HepG2 (cell line): ENCODE measurements around the gene LANCL2. TPM values are rescaled to one million over a fixed set of nuclear protein-coding genes. Genes with fewer than 3 reads are reported as not detected.

ENCODE experiments used
- ATAC-seq: fragments of 200-7000 bp; cut with Tn5 transposase; 3 replicates; pipeline ENCODE4 v1.9.1; 2020; ENCODE audit warnings: mild to moderate bottlenecking, moderate library complexity
- BruUV-seq: library from RNA; stranded (reverse); fragments of 400-500 nt; replicated peaks from 2 replicates; lab custom pipeline; 2021; lab: Mats Ljungman, UMichigan
- CTCF ChIA-PET: fragments of 300-600 bp; formaldehyde crosslinking; extraction: SDS; loops from one replicate; lab custom pipeline; 2021; ENCODE audit warnings: low total read pairs, inconsistent platforms, low intra/inter-chr PET ratio; lab: Yijun Ruan, JAX
- POLR2A ChIA-PET: fragments of 350-600 bp; sonication (Branson Sonifier 250); formaldehyde crosslinking; loops from one replicate; lab custom pipeline; 2020; ENCODE audit warnings: antibody characterized with exemption, inconsistent platforms; lab: Yijun Ruan, JAX
- DNase-seq: peaks from one replicate; pipeline ENCODE4 v3.0.0-alpha.2; 2015; ENCODE audit warnings: low spot score
- FAIRE-seq: peaks from 3 replicates; lab custom pipeline; 2011; peaks lifted over from hg19 to GRCh38; lab: Jason Lieb, UNC
- H2AFZ ChIP-seq: one replicate; pipeline ENCODE4 v1.6.1; 2011; ENCODE audit warnings: low read length, inconsistent platforms
- H3K27ac ChIP-seq: fragments of 300-600 bp; 3 replicates; pipeline ENCODE4 v1.8.0; 2011; ENCODE audit warnings: mixed run types, mild to moderate bottlenecking, mixed read lengths, low read length, inconsistent platforms; ENCODE audit not compliant: insufficient read depth; ENCODE audit errors: extremely low read length
- H3K27me3 ChIP-seq, 2 experiments: fragments of 200-600 bp in 1 of 2; 2 replicates in 1 of 2; 3 replicates in 1 of 2; pipeline versions ENCODE4 v1.6.0 to v1.8.0; 2011; ENCODE audit warnings: low read length in 2 of 2, mild to moderate bottlenecking in 2 of 2, moderate library complexity in 2 of 2, inconsistent platforms in 1 of 2; ENCODE audit not compliant: insufficient read depth in 2 of 2, control insufficient read depth in 1 of 2
- H3K36me3 ChIP-seq, 2 experiments: fragments of 200-600 bp in 1 of 2; replicated peaks in 1 of 2; 2 replicates in 1 of 2; 3 replicates in 1 of 2; pipeline versions ENCODE4 v1.5.1 to v1.8.0; 2011; ENCODE audit warnings: low read length in 2 of 2, inconsistent platforms in 1 of 2; ENCODE audit not compliant: insufficient read depth in 2 of 2, control insufficient read depth in 1 of 2
- H3K4me1 ChIP-seq: 2 replicates; pipeline ENCODE4 v1.5.1; 2012; ENCODE audit warnings: low read length, inconsistent platforms; ENCODE audit not compliant: insufficient read depth
- H3K4me2 ChIP-seq: 2 replicates; pipeline ENCODE4 v1.6.0; 2011; ENCODE audit warnings: low read depth, low read length, inconsistent platforms
- H3K4me3 ChIP-seq, 3 experiments: fragments of 200-600 bp in 1 of 3; sonication (generic), shearing (Covaris generic) in 1 of 3; replicated peaks in 1 of 3; 2 replicates each; pipeline ENCODE4 v1.5.1; 2011 to 2016; ENCODE audit warnings: low read length in 3 of 3, inconsistent platforms in 2 of 3, low read depth in 2 of 3, mild to moderate bottlenecking in 2 of 3, control low read depth in 1 of 3, mixed read lengths in 1 of 3; ENCODE audit not compliant: insufficient read depth in 1 of 3
- H3K79me2 ChIP-seq: one replicate; pipeline ENCODE4 v1.6.1; 2011; ENCODE audit warnings: low read length, inconsistent platforms; ENCODE audit not compliant: insufficient read depth
- H3K9ac ChIP-seq: 2 replicates; pipeline ENCODE4 v1.6.0; 2011; ENCODE audit warnings: mild to moderate bottlenecking, low read depth, low read length, inconsistent platforms; ENCODE audit not compliant: insufficient read depth
- H3K9me3 ChIP-seq: 2 replicates; pipeline ENCODE4 v1.5.1; 2012; ENCODE audit warnings: mild to moderate bottlenecking, low read length
- H4K20me1 ChIP-seq: 2 replicates; pipeline ENCODE4 v1.6.0; 2011; ENCODE audit warnings: inconsistent platforms, mild to moderate bottlenecking, low read length, moderate library complexity; ENCODE audit not compliant: insufficient read depth
- ADNP ChIP-seq: sonication (generic); formaldehyde crosslinking; IDR thresholded peaks from 2 replicates; pipeline ENCODE4 v1.4.0; 2020; ENCODE audit warnings: missing genetic modification reagents
- ASH2L ChIP-seq: fragments of 300-600, 200-600 bp; sonication (generic); IDR thresholded peaks from 2 replicates; pipeline ENCODE4 v1.7.0; 2017; ENCODE audit warnings: low read depth, mild to moderate bottlenecking, moderate library complexity, mixed read lengths, low read length; ENCODE audit not compliant: insufficient read length
- ATF6 ChIP-seq: sonication (generic); formaldehyde crosslinking; conservative IDR thresholded peaks from 2 replicates; pipeline ENCODE4 v1.4.0; 2020; ENCODE audit warnings: missing genetic modification reagents
- FUBP1 ChIP-seq: sonication (generic); formaldehyde crosslinking; IDR thresholded peaks from 2 replicates; pipeline ENCODE4 v1.5.1; 2020; ENCODE audit warnings: missing genetic modification reagents, mild to moderate bottlenecking, borderline replicate concordance
- GLI4 ChIP-seq: sonication (generic); formaldehyde crosslinking; IDR thresholded peaks from 2 replicates; pipeline ENCODE4 v1.5.1; 2020; ENCODE audit warnings: missing genetic modification reagents, mild to moderate bottlenecking, moderate library complexity, borderline replicate concordance
- IKZF4 ChIP-seq: sonication (generic); formaldehyde crosslinking; IDR thresholded peaks from 2 replicates; pipeline ENCODE4 v1.5.1; 2020; ENCODE audit warnings: borderline replicate concordance, mild to moderate bottlenecking, low read depth, missing genetic modification reagents; ENCODE audit errors: not compliant biosample characterization
- MLXIP ChIP-seq: sonication (generic); formaldehyde crosslinking; IDR thresholded peaks from 2 replicates; pipeline ENCODE4 v1.9.0; 2021; ENCODE audit warnings: missing genetic modification reagents, borderline replicate concordance
- SALL2 ChIP-seq: sonication (generic); formaldehyde crosslinking; IDR thresholded peaks from 2 replicates; pipeline ENCODE4 v1.8.1; 2023; ENCODE audit warnings: mild to moderate bottlenecking, missing genetic modification reagents, inconsistent platforms
- SP140L ChIP-seq: sonication (generic); formaldehyde crosslinking; IDR thresholded peaks from 2 replicates; pipeline ENCODE4 v1.4.0; 2020; ENCODE audit warnings: missing genetic modification reagents, borderline replicate concordance
- TOE1 ChIP-seq: sonication (generic); formaldehyde crosslinking; IDR thresholded peaks from 2 replicates; pipeline ENCODE4 v1.4.0; 2020; ENCODE audit warnings: mild to moderate bottlenecking, missing genetic modification reagents
- ZBTB38 ChIP-seq: sonication (generic); formaldehyde crosslinking; IDR thresholded peaks from 2 replicates; pipeline ENCODE4 v1.5.1; 2020; ENCODE audit warnings: mild to moderate bottlenecking, missing genetic modification reagents
- ZNF616 ChIP-seq: sonication (generic); formaldehyde crosslinking; IDR thresholded peaks from 2 replicates; pipeline ENCODE4 v1.5.0; 2020; ENCODE audit warnings: low read depth, mild to moderate bottlenecking, missing genetic modification reagents
- ZNF710 ChIP-seq: sonication (generic); formaldehyde crosslinking; IDR thresholded peaks from 2 replicates; pipeline ENCODE4 v1.5.0; 2020; ENCODE audit warnings: mild to moderate bottlenecking, missing genetic modification reagents, borderline replicate concordance
- ZNF891 ChIP-seq: sonication (generic); formaldehyde crosslinking; IDR thresholded peaks from 2 replicates; pipeline ENCODE4 v1.5.0; 2020; ENCODE audit warnings: mild to moderate bottlenecking, missing genetic modification reagents
- WGBS: methylation state at CpG from one replicate; pipeline ENCODE4 v1.1.6; 2017; ENCODE audit warnings: low lambda C conversion rate; 5-methylcytosine and 5-hydroxymethylcytosine counted together
- in situ Hi-C: cut with HindIII; loops from 2 replicates; pipeline ENCODE4 v1.10.0; 2017; ENCODE audit warnings: low pct_unique_long_range_greater_than_20kb; ENCODE audit not compliant: extremely low pct_ligation_motif_present
- intact Hi-C: fragments of 100-400 bp; cut with micrococcal nuclease; formaldehyde crosslinking; loops from one replicate; pipeline ENCODE4 v1.10.0; 2022; ENCODE audit not compliant: unreplicated experiment
- polyA plus RNA-seq, 8 experiments: library from polyadenylated mRNA; depleted of rRNA in 3 of 8; stranded (reverse) in 7 of 8; unstranded in 1 of 8; fragments of >200 nt; fragmentation: Illumina TruSeq in 4 of 8; extraction: Trizol in 4 of 8; gene quantifications; 2 replicates each; pipeline versions ENCODE4 v1.2.1 to v1.2.3, GENCODE V29; 2011 to 2016; ENCODE audit warnings: low read depth in 4 of 8, missing spikeins in 1 of 8, mixed read lengths in 1 of 8; ENCODE audit not compliant: insufficient read depth in 1 of 8
- total RNA-seq, 5 experiments: library from RNA; depleted of rRNA; stranded (reverse); fragments of >200 nt; fragmentation: Illumina TruSeq; extraction: Trizol; gene quantifications; 2 replicates each; pipeline ENCODE4 v1.2.3, GENCODE V29; 2016; ENCODE audit warnings: low read depth in 1 of 5

LANCL2 gene
- total and polyA plus RNA-seq, 2 of the 13 experiments (the other 11 are each of a cell fraction or from before 2014, with no cell fraction given): 10.0 to 13.8 TPM

- no peak for TF ChIP-seq ATF6 (CRISPR knock-in tag)
- no peak for TF ChIP-seq TOE1
- TF ChIP-seq GLI4 (CRISPR knock-in tag): no peak
- TF ChIP-seq ZNF710 (CRISPR knock-in tag): no peak
- no peak for TF ChIP-seq SP140L (CRISPR knock-in tag)
Observed at GRCh38 chr7:55427342-55427741, 62.2 kb downstream of the LANCL2 start (continued).

GRCh38 chr7:55427800-55428199 lies 62.7 kb downstream of the LANCL2 start:
- BruUV-seq: no TSS peak
- POLR2A ChIA-PET: no interaction called here
- no peak for DNase-seq
- TF ChIP-seq ADNP (CRISPR knock-in tag): no peak
- no peak for TF ChIP-seq IKZF4 (CRISPR knock-in tag)
- no peak for TF ChIP-seq FUBP1 (CRISPR knock-in tag)
- TF ChIP-seq ZNF616 (CRISPR knock-in tag): no peak
- TF ChIP-seq ASH2L: no peak
- no peak for TF ChIP-seq ZNF891 (CRISPR knock-in tag)
- no peak for TF ChIP-seq MLXIP
- no peak for TF ChIP-seq SALL2
- no peak for TF ChIP-seq ZBTB38 (CRISPR knock-in tag)

More at GRCh38 chr7:55427800-55428199, 62.7 kb downstream of the LANCL2 start:
- H3K4me2 ChIP-seq: no peak overlapping the region
- in situ Hi-C loops: no loop called here
- no peak overlapping the region for H3K4me3 ChIP-seq
- H3K27me3 ChIP-seq: no peaks in the 10 kb centered on the region
- H3K27ac ChIP-seq: no peak overlapping the region
- no peak overlapping the region for H2AFZ ChIP-seq
- ATAC-seq (no peak), FAIRE-seq (no peak)
- no peaks in the 10 kb centered on the region for H3K79me2 ChIP-seq
- intact Hi-C loops: loop anchor here (10.0 kb wide), 1 partner anchor 147 kb away; the partner anchor contains the start of gene VOPP1
- no peaks in the 10 kb centered on the region for H4K20me1 ChIP-seq
- peaks cover 11 to 12% of the 10 kb centered on the region in 2 experiments; a peak in 4 of 5 replicates for H3K36me3 ChIP-seq
- H3K4me1 ChIP-seq: peaks cover 10% of the 10 kb centered on the region
- no peak overlapping the region for H3K9ac ChIP-seq
- no peaks in the 10 kb centered on the region for H3K9me3 ChIP-seq
- 99% methylated on average over 11 of the region's 11 CpGs for WGBS
- CTCF ChIA-PET: no interaction called here
